Fibroblast of skin of back (primary cell): Measurements from ENCODE around the gene LHFPL3.

Experiments
- DNase-seq: peaks from one replicate; pipeline ENCODE4 v3.0.0-alpha.2; 2013

LHFPL3 gene

GRCh38 chr7:104603957-104604356, 275.6 kb downstream of the LHFPL3 start:
- DNase-seq, result no peak

DNA sequence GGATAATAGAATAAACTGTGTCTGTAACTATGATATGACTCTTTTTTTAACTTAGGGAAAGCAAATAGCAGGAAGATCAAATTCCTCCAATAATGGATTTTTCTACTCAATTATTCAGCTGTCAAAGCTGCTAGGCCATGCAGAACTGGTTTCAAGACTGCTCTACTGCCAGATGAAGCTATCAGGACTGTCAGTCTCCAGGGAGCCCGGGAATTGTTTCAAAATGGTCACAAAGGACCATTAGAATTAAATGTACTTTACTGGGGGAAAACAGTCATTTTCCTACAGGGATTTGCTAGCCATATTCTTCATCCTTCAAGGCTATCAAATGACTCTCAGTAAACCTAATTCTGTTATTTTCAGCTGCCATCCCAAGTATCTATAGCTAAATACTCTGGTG, 276.3 kb downstream of the LHFPL3 start:
- DNase-seq, result no peak

DNA sequence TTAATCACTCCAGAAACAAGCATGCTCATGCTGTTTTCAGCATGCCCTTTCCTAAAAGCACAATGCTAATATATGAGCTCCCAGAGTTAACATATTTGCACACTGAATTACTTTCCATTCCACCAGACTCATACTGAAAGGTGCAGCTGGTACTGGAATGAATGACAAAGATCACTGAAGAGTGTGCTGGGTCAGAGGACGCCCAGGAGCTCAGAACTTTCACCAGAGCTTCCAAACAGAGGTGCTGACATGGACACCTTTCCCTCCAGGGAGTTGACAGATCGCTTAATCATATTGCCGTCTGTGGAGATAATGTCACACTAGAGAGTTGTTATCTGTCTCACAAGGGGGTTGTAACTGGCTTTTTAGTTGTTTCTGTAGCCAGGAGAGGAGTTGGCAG, 292.9 kb downstream of the LHFPL3 start:
- no peak for DNase-seq

GRCh38 chr7:104625956-104626355, 297.6 kb downstream of the LHFPL3 start:
- DNase-seq, result no peak

- peak; percentile 41 for DNase-seq
Measured at GRCh38 chr7:104627516-104627915, 299.1 kb downstream of the LHFPL3 start.

GRCh38 chr7:104628017-104628416, 299.6 kb downstream of the LHFPL3 start:
- DNase-seq, result no peak

DNA sequence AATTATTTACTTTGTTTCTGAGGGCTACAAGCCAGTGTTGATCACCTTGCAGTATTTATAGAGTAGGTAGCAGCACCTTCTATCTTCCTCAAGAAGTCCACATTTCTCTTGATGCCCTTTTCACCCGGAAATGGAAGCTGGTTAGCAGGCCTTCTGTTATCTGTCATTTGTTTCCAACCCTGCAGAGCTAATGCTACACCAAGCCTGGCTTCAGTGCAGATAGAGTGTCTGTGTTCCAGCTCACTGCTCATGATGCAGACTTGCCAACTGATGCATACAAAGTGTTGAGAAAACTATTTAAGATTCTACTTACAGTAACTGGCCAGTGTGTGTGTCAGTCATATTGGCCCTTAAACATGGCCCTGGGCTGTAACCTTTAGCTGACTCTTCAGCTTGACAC, 301.0 kb downstream of the LHFPL3 start:
- DNase-seq, result no peak

DNA sequence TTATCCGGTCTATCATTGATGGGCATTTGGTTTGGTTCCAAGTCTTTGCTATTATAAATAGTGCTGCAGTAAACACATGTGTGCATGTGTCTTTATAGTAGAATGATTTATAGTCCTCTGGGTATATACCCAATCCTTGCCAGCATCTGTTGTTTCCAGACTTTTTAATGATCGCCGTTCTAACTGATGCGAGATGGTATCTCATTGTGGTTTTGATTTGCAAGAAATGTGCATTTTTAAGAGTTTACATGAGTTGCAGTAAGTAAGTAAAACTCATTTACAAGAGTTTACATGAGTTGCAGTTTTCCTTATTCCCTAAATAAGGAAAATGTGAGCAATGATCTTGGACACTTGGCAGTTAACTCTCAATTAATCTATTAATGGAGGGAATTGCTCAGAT, 312.1 kb downstream of the LHFPL3 start:
- DNase-seq, result no peak

DNA sequence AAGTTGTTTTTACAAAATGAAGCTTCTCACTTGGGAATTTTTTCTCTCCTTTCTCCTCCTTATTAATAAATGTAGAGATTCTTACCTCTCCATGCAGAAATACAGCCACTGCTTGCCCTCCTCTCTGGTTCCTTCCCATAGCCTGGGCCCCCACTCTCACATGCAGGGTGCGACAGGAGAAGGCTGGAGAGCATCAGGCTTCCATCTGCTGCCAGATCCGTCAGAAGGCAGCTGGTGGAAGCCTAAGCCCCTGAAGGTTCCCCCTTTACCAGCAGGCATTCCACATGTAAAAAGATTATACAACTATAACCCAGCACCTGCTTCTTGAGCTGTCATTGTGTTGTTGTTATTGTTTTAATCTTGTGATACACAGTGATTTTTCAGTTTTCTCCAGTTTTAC, 314.2 kb downstream of the LHFPL3 start:
- no peak for DNase-seq

DNA sequence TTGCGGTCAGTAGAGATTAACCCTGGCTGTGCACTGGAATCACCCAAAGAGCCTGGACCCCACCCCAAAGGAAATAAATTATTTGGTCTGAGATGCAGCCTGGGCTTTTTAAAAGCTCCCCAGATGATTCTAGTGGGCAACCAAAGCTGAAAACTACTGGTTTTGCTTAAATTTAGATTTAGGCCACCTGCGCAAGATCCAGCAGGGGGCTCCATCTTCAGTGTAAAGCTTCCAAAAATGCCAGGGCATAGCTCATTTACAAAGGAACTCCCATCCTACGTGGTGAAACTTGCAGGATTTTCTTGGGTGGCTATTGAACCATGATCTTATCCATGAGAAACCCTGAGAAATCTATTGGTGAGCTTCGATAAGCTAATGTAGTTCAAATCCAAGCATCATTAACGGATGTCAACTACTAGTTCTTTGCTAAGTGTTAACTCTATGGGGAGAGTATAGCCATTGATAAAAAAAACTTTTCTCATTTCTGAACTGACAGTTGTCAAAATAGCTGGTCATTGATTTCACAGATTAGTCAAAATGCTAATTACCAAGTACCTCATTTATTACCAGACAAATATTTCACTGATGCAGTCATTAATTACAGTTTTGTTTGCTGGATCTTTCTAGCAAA, 315.3 kb downstream of the LHFPL3 start:
- peak; percentile 7 for DNase-seq

GRCh38 chr7:104650991-104651640, 322.7 kb downstream of the LHFPL3 start:
- no peak for DNase-seq

- no peak for DNase-seq
Measured at GRCh38 chr7:104652434-104652833, 324.0 kb downstream of the LHFPL3 start.

DNA sequence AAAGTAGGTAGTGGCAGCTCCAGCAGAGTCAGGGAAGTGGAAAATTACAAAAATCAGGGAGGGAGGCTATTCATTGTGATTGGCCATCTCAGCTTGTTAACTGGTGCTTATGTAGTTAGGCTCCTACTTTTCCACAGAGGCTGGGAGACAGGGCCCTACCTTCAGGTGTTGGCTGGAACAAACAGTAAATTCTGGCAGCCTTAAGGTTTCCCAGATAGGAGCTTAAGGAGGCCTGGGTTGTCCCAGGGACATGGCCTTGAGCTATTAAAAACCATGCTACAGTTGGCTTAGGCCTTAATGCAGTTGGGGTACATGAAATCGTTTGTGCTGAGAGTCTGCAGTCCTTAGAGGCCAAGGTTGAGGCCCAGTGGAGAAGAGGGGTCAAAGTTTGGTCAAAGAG, 324.5 kb downstream of the LHFPL3 start:
- no peak for DNase-seq

DNA sequence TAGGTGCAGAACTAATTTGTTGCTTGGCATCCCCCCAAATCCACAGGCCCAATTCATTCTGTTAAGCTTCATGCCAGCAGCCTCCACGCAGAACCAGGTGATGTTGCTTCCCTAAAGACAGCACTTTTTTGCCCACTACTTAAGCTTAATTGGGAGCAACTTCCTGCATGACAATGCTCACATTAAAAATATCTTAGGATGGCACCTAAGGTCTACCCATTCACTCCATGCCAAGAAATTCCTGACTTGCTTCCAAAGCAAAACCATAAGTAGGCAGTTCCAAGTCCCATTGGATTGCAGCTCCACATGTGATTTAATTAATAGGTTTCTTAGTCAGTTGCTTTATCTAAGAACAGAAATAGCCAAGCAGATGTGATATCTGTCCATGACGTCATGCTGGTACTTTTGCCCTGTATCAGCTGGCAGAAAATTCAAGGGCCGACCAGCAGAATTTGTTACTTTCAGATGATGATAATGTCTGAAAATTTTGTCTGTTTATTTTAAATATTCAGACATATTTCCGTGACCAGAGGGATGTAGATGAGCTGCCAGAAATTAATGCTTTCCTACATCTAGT, 325.5 kb downstream of the LHFPL3 start:
- no peak for DNase-seq

DNA sequence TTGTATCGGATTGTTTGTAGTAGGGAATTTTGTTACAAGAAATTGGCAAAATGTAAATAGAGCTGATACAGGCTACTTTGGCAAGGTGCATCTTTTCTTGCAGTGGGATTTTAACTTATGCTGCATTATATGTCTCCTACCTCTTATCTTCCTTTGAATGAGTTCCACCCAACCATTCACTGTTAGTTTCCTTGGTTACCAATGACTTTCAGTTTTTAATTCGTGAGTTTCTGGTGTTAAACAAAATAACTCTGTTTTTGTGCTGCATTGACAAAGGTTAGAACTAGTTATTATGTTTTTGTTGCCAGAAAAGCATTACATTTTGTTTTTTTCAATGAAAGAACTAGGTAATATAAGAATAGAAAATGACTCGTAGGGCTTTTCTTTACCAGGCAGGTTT, 327.2 kb downstream of the LHFPL3 start:
- DNase-seq, result no peak

- DNase-seq, result no peak
Measured at GRCh38 chr7:104656467-104656866, 328.1 kb downstream of the LHFPL3 start.

DNA sequence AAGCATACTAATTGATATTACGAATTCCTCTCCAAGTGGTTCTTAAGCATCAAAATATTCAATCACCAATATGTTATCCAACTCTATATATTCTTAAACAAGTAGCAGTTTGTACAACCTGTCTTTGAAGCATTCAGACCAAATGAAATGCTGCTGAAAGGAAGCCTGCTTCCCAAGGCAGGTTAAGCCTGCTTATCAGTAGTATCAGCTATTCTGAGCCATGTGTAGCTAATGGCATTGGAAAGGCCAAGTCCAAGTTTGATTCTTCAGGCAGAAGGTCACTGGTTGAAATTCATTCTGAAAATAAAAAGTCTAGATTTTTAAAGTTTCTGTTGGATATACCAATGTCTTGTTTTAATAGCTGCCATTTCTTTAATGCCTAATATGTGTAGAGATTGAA, 328.7 kb downstream of the LHFPL3 start:
- no peak for DNase-seq

- no peak for DNase-seq
Measured at GRCh38 chr7:104661575-104661974, 333.2 kb downstream of the LHFPL3 start.

DNA sequence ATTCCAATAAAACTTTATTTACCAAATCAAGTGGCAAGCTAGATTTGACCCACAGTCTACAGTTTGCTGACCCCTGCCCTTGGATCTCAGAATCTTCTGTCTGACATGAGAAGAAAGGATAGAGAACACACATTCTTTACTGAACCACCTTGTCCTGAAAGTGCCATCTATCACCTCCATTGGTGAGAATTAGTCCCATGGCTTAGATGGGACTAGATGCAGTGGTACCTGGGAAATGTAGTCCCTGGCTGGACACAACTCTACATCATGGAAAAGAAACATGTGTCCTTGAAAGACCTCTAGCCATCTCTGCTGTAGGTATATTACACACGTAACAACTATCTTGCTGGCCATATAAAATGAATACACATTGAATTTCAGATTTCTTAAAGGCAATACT, 336.2 kb downstream of the LHFPL3 start:
- no peak for DNase-seq

- no peak for DNase-seq
Measured at GRCh38 chr7:104677587-104677986, 349.2 kb downstream of the LHFPL3 start.

DNA sequence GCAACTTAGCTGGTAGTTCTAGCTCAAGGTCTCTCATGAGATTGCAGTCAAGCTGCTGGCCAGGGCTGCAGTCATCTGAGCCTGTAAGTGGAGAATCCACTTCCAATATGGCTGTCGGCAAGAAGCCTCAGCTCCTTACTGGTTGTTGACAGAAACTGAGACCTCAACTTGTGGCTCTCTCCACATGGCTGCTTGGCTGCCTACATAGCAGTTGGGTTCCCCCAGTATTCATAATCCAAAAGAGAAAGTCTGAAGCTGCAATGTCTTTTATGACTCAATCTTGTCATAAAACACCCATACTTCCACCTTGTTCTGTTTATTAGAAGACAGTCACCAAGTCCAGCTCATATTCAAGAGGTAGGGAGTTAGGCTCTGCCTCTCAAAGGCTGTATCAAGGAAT, 350.7 kb downstream of the LHFPL3 start:
- DNase-seq, result no peak

GRCh38 chr7:104686286-104686685, 357.9 kb downstream of the LHFPL3 start:
- no peak for DNase-seq

DNA sequence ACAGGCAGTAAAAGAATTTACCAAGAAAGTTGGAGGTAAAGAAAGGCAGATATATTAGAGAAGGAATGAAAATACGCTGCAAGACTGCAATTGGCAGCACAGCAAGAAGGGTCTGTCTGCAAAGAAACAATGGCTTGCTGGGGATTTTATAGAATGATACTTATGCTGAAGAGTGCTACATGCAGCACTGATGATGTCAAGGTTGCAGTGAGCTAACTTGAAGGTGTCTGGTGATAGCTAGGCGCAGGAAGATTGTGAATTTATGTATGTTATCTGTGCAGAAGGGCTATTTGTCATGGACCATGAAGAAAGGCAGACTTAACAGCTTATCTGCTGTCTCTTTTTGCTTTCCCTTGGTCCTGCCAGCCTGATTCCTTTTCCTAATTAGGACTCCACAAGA, 366.3 kb downstream of the LHFPL3 start:
- DNase-seq, result no peak

DNA sequence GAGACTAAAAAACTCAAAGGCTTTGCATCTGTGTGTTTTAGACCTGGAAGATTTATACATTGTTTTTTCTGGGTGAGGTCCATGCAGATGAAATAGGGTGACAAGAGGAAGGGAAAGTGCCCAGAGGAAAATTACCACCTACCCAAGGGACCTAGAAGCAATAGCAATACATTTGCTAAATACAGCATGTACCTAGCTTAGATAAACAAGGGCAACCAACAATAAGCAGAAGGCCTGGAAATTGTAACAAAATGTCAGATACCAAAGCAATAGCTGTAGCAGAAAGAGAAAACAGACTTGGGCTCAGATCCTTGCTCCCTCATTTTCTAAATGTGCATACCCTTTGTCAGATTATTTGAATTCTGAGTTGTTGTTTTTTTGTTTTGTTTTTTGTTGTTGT, 367.2 kb downstream of the LHFPL3 start:
- DNase-seq, result no peak

GRCh38 chr7:104700336-104700735, 371.9 kb downstream of the LHFPL3 start:
- DNase-seq, result no peak
